Activated CD8-positive, alpha-beta memory T cell treated with anti-CD3 and anti-CD28 coated beads for 4 hours (primary cell): Measurements from ENCODE around the gene USH2A.
"Not testable (repeated sequence)": the region's sequence is repeated elsewhere in the genome, so short reads cannot be mapped to it uniquely, and the experiment has no call there.

ENCODE experiments used
- DNase-seq, 2 donors: peaks; one replicate each; pipeline ENCODE4 v3.0.0-alpha.2; 2020; ENCODE audit warnings: low read depth in 2 of 2

USH2A gene

GRCh38 chr1:216201946-216202345, 221.3 kb downstream of the USH2A start:
- no peak for DNase-seq

GRCh38 chr1:216200941-216201340, 222.3 kb downstream of the USH2A start:
- DNase-seq = no peak

GRCh38 chr1:216194721-216195120, 228.5 kb downstream of the USH2A start:
- no peak for DNase-seq

- no peak for DNase-seq
These were observed 229.3 kb downstream of the USH2A start for GRCh38 chr1:216193839-216194443.

- DNase-seq = no peak
These were observed 232.8 kb downstream of the USH2A start for GRCh38 chr1:216190438-216190837.

GRCh38 chr1:216186816-216187215, 236.4 kb downstream of the USH2A start:
- DNase-seq = no peak

- DNase-seq = no peak
These were observed 237.1 kb downstream of the USH2A start for GRCh38 chr1:216186141-216186540.

GRCh38 chr1:216184126-216184680, 239.0 kb downstream of the USH2A start:
- DNase-seq = no peak

GRCh38 chr1:216183454-216183853, 239.8 kb downstream of the USH2A start:
- DNase-seq = no peak

- no peak for DNase-seq
These were observed 240.2 kb downstream of the USH2A start for GRCh38 chr1:216183007-216183406.

- DNase-seq = no peak
These were observed 241.7 kb downstream of the USH2A start for GRCh38 chr1:216181590-216181989.

- no peak for DNase-seq
These were observed 245.0 kb downstream of the USH2A start for GRCh38 chr1:216178281-216178680.

GRCh38 chr1:216176970-216177369, 246.3 kb downstream of the USH2A start:
- no peak for DNase-seq

GRCh38 chr1:216175714-216176113, 247.5 kb downstream of the USH2A start:
- DNase-seq = no peak

GRCh38 chr1:216173376-216173995, 249.8 kb downstream of the USH2A start:
- no peak for DNase-seq

- no peak for DNase-seq
These were observed 253.9 kb downstream of the USH2A start for GRCh38 chr1:216169351-216169750.

- no peak for DNase-seq
These were observed 254.7 kb downstream of the USH2A start for GRCh38 chr1:216168546-216168945.

- DNase-seq = no peak
These were observed 269.2 kb downstream of the USH2A start for GRCh38 chr1:216154063-216154462.

- DNase-seq = no peak
These were observed 270.1 kb downstream of the USH2A start for GRCh38 chr1:216153130-216153529.

- not testable (repeated sequence) for DNase-seq
These were observed 277.7 kb downstream of the USH2A start for GRCh38 chr1:216145451-216146018.

- DNase-seq = no peak
These were observed 278.4 kb downstream of the USH2A start for GRCh38 chr1:216144661-216145450.

GRCh38 chr1:216142921-216143320, 280.3 kb downstream of the USH2A start:
- DNase-seq = no peak
